UCSD-AML1 (cell line): Measurements from ENCODE around the gene TMEM130.

Experiments used
- DNase-seq: peaks from one replicate; lab custom pipeline; 2025; ENCODE audit not compliant: unreplicated experiment; lab: John Stamatoyannopoulos, UW

Gene TMEM130

DNA sequence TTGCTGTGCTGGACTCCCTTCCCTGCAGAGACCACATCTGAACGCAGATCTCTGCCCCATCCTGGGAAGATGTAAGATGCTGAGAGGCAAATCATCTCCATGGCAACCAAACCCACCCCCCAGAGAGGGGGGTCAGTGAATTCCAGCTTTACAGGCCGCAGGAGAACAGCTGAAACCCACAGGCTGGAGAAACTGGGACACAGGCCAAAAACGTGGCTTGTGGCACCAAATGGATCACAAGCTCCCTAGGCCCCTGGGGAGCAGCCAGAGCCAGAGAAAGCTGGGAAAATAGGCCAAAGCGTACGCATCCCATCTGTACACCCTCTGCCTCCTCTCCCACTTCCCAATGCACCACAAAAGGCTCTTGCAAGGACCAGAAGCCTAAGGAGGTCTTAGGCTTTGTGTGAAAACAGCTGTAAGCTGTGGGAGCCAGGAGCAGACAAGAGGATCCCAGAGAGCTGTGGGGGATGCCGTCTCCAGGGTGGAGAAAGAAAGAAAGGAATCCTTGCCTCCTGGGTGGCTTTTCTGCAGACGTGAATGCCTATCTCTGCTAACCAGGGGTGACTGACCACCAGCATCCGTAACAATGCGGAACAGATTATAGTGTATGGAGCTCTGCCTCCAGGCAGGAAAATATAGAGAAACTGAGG lies 59.5 kb downstream of the TMEM130 start:
- no peak for DNase-seq

- no peak for DNase-seq
These were observed 60.9 kb downstream of the TMEM130 start for GRCh38 chr7:98808751-98809460.

DNA sequence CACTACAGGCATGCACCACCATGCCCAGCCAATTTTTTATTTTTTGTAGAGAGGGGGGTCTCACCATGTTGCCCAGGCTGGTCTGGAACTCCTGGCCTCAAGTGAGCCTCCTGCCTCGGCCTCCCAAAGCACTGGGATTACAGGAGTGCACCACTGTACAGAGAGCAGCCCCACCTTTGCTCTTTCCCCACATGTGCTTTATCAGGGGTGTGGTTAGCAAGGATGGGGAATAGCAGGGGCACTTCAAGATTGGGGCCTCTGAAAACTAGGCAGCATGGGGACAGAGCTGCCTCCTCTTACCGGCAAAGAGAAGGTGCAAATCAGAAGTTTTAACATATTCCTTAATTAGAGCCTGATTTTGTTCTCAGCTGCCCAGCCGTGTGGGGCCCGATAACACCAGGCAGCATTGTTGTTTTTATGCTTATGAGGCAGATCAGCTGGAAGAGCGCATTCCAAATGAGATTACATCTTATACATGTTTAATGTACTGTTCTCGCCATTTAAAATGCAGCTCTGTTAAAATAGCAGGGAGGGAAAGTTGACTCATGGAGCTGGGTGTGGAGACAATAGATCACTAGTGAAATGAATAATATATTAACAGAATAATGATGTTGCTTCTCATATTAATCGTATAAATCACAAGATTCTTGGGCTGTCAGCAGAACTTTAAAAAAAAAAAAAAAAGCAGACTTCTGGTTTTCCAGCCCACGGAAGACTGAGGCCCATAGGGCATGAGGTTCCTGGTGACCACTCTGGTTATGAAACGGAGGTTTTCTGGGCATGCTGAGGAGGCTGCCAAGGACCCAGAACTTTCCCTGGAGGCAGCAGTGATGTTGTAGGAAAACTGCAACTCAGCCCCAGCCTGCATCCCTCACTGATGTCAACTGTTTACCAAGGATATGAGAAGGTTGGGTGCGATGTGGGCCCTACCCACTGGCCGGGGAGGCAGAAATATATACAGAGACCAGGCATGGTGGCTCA lies 62.5 kb downstream of the TMEM130 start:
- no peak for DNase-seq

GRCh38 chr7:98805956-98806838 lies 63.6 kb downstream of the TMEM130 start:
- no peak for DNase-seq

- DNase-seq, result no peak
These were observed 67.1 kb downstream of the TMEM130 start for GRCh38 chr7:98802781-98803110.

- DNase-seq, result no peak
These were observed 67.6 kb downstream of the TMEM130 start for GRCh38 chr7:98802088-98802780.

- DNase-seq, result no peak
These were observed 68.8 kb downstream of the TMEM130 start for GRCh38 chr7:98800996-98801395.

GRCh38 chr7:98797150-98797549 lies 72.7 kb downstream of the TMEM130 start:
- no peak for DNase-seq
